Ishikawa (cell line): ENCODE results near the gene TNS1.

Experiments used
- CEBPB ChIP-seq: IDR thresholded peaks from 2 replicates; pipeline ENCODE4 v1.6.1; 2012
- CREB1 ChIP-seq: IDR thresholded peaks from 2 replicates; pipeline ENCODE4 v1.6.1; 2012; ENCODE audit warnings: low read depth
- EGR1 ChIP-seq: IDR thresholded peaks from 2 replicates; pipeline ENCODE4 v1.6.1; 2012
- EP300 ChIP-seq: IDR thresholded peaks from 2 replicates; pipeline ENCODE4 v1.6.1; 2012; ENCODE audit warnings: borderline replicate concordance
- FOXM1 ChIP-seq: IDR thresholded peaks from 2 replicates; pipeline ENCODE4 v1.6.1; 2012; ENCODE audit warnings: low read depth, borderline replicate concordance
- NFIC ChIP-seq: IDR thresholded peaks from 2 replicates; pipeline ENCODE4 v1.6.1; 2012
- RAD21 ChIP-seq: IDR thresholded peaks from 2 replicates; pipeline ENCODE4 v1.6.1; 2012; ENCODE audit warnings: low read depth
- REST ChIP-seq: IDR thresholded peaks from 2 replicates; pipeline ENCODE4 v1.6.1; 2012; ENCODE audit warnings: low read depth, mild to moderate bottlenecking
- TAF1 ChIP-seq: IDR thresholded peaks from 2 replicates; pipeline ENCODE4 v1.6.1; 2012; ENCODE audit warnings: low read depth, mild to moderate bottlenecking
- TCF12 ChIP-seq: IDR thresholded peaks from 2 replicates; pipeline ENCODE4 v1.6.1; 2012; ENCODE audit warnings: low read depth
- TEAD4 ChIP-seq: IDR thresholded peaks from 2 replicates; pipeline ENCODE4 v1.6.1; 2012
- USF1 ChIP-seq: IDR thresholded peaks from 2 replicates; pipeline ENCODE4 v1.6.1; 2012
- YY1 ChIP-seq: IDR thresholded peaks from 2 replicates; pipeline ENCODE4 v1.6.1; 2012; ENCODE audit warnings: low read depth
- ZBTB7A ChIP-seq: IDR thresholded peaks from 2 replicates; pipeline ENCODE4 v1.6.1; 2012; ENCODE audit warnings: low read depth
- TF ChIP-seq, protein P1 (sequence below): IDR thresholded peaks from 2 replicates; pipeline ENCODE4 v1.6.1; 2012

Gene TNS1

GRCh38 chr2:217863883-217864282, 138.9 kb downstream of the TNS1 start:
- TF ChIP-seq ZBTB7A, result no peak
- no peak for TF ChIP-seq YY1
- no peak for TF ChIP-seq FOXM1
- no peak for TF ChIP-seq TCF12
- no peak for TF ChIP-seq REST
- TF ChIP-seq TAF1, result no peak
- no peak for TF ChIP-seq NFIC
- no peak for TF ChIP-seq EP300
- TF ChIP-seq, protein P1, sequence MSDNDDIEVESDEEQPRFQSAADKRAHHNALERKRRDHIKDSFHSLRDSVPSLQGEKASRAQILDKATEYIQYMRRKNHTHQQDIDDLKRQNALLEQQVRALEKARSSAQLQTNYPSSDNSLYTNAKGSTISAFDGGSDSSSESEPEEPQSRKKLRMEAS, result no peak
- no peak for TF ChIP-seq CEBPB
- TF ChIP-seq EGR1, result no peak
- TF ChIP-seq USF1, result no peak
- no peak for TF ChIP-seq TEAD4
- TF ChIP-seq CREB1, result no peak
- no peak for TF ChIP-seq RAD21

- TF ChIP-seq YY1, result no peak
Observed at GRCh38 chr2:217861334-217861877, 141.4 kb downstream of the TNS1 start.

GRCh38 chr2:217859926-217860325, 142.9 kb downstream of the TNS1 start:
- TF ChIP-seq ZBTB7A (no peak), RAD21 (no peak)

DNA sequence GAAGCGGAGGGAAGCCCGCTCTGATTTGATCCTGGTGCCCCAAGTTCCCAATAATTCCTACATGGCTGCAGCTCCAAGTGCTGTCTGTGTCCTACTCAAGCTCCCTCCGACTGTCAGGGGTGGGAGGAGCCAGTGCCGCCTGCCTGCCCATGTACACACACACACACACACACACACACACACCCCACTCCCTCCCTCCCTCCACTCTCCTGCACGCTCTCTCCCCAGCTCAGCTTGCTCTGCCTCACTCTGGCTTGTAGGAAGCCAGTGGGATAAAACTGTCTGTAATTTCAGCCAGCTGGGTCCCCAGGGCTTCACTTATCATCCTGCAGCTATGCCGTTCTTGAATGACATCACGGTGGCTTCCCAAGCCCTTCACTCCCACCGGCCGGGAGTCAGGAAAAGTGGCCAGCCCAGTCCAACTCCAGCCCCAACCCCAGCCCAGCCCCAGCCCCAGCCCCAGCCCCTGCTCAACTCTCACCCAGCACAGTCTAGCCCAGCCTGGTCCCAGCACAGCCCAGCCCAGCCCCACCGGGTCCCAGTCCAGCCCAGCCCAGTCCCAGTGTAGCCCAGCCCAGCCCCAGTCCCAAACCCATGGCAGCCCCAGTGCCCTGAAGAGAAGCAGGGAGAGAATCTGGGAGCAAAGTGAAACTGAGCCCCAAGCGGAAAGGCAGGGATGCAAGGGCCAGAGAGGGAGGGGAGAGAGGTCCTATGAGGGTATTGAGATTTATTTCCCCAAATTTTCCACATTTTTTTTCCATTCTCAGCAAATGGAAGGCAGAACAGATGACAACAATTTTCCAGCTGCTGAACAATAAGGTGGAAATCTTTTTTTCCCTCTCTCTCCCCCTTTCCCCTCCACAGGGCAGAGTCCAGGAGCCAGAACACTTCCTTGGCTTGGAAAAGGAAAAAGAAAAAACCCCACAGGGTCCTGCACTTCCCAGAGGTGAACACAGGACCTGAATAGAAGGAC, 144.0 kb downstream of the TNS1 start:
- TF ChIP-seq, protein P1, result no peak
- TF ChIP-seq EP300 (no peak), ZBTB7A (no peak), REST (no peak), TCF12 (no peak), CEBPB (no peak), TEAD4 (no peak), CREB1 (no peak), TAF1 (no peak), EGR1 (no peak), NFIC (no peak), USF1 (no peak), FOXM1 (no peak), RAD21 (no peak)

DNA sequence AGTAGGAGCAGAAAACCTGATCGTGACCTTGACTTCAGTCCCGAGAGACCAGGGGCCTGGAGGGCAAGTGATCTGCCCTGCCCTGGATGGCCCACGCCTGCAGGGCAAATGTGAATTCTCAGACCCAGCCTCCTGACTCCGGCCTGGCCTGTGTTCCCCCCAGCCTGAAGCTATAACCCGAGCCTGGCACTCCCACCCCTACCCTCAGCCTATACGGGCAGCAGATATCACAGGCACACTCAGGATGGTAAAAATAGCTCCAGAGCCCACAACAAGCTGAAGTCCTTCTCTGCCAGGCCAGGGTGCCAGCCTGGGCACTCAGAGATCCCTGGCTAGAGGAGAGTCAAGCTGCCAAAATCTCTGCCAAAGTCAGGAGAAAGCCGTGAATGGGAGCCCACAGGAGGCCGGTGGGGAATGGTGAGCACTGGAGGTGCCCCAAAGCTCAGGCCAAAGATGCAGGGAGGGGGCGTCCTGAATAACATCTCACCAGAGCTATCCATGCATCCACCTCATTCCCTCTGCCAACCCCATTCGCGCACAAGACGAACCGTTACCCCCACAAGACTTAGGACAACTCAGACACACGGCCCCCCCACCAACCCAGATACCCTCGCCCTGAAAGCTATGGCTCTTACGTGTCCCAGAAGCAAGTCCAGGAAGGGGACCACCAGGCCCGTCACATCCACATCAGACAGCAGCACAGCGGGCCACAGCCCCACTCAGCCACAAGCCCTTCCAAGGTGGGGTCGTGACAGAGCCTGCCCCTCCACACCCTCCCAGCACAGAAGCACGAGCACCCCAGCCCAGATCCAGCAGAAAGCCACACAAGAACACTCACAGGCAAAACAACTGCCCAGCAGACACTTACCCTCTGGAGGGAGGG, 144.9 kb downstream of the TNS1 start:
- no peak for TF ChIP-seq FOXM1
- no peak for TF ChIP-seq YY1
- no peak for TF ChIP-seq NFIC
- TF ChIP-seq REST, result no peak
- no peak for TF ChIP-seq TEAD4
- TF ChIP-seq EP300, result no peak
- TF ChIP-seq, protein P1, result no peak
- TF ChIP-seq EGR1, result no peak
- no peak for TF ChIP-seq TAF1
- no peak for TF ChIP-seq CREB1
- TF ChIP-seq ZBTB7A, result no peak
- TF ChIP-seq USF1, result no peak
- no peak for TF ChIP-seq TCF12
- TF ChIP-seq CEBPB, result no peak
- TF ChIP-seq RAD21, result no peak
